GM21526 (cell line): Measurements from ENCODE around the gene CFAP73.

Source experiments
- ATAC-seq: cut with Tn5 transposase; IDR thresholded peaks from one replicate; pipeline ENCODE4 v1.9.1; 2021; ENCODE audit warnings: moderate library complexity; ENCODE audit not compliant: unreplicated experiment, low FRiP score

CFAP73 gene

DNA sequence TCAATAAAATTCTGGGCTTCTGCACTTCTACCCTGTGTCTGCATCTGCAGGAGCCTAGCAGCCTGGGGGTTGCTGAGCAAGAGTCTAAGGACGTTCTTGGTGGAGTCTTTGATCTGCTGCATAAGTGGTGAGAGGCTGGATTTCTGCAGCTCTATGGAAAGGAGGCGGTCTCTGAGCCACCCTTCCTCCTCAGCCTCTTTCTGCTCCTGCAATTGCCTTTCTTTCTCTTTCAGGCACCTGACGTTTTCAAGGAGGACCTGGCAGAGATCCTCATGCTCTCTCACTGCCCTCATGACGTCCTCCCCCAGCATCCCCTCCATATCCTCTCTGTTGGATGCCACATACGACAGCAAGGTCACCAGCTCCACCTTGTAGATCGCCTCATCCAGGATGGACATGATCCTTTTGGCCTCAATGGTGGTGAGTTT lies 58.1 kb downstream of the CFAP73 start:
- no peak for ATAC-seq

DNA sequence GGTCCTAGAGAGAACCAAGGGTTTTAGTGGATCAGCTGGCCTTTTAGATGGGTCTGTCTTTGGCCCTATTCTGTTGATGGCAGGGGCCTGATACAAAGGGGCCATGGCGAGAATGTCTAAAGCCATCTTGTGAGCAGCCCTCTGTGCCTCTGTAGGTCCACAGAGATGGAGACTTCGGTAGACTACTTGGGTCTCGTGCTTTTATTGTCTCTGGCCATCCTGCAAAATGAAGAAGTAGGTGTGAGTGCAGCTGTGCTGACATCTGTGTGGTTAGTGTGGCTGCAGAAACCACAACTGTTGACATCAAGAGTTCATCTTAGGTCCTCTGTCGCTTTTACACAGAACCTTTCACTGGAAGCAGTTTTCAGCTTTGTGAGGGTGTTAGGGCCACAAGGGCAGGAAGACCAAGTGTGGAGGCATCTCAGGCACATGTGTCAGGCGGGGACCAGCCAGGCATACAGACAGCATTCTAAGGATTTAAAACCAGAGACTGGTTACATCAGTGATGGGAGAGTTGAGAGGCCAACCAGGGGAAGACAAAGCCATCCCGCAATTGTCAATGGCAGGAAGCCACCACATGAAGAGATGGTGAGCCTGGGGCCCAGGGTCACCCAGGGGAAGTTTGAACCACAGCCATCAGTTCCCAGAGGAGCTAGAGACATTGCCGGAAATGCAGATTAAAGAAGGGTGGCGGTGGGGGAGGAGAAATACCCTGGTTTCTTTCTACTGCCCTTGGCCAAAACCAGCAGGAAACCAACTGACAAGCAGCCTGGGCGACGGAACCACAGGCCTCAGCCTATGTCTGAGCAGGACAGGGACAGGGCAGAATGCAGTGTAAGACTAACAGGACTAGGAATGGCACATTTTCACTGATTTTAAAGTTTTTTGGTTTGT lies 58.8 kb downstream of the CFAP73 start:
- ATAC-seq: peak; percentile 83
